ENCODE measurements around the gene SLC6A12.

Gene SLC6A12

GRCh38 chr12:214003-214741 is at the start of gene SLC6A12:
SLC6A12 (minus strand) TSS chr12:214157; CDS start chr12:209986, 4,171 bp downstream.
- Histone ChIP-seq H3K4me1 (ENCODE audit: control insufficient read depth, insufficient read depth, low read length) (no peaks in the 10 kb centered on the region), H3K27ac (ENCODE audit: low read depth, low read length) (no peak within 1 kb of the TSS), H3K9ac (ENCODE audit: low read length) (no peak within 1 kb of the TSS), H3K36me3 (ENCODE audit: control insufficient read depth, insufficient read depth, low read length) (no peaks in the 10 kb centered on the region), H3K27me3 (ENCODE audit: control insufficient read depth, insufficient read depth, low read length) (peaks cover 3% of the 10 kb centered on the region), H3K4me3 (ENCODE audit: low read length) (no peak within 1 kb of the TSS)

GRCh38 chr12:263574-263973 is 49.6 kb upstream of the SLC6A12 start:
- Histone ChIP-seq H3K27ac (ENCODE audit: low read depth, low read length) (no peak overlapping the region), H3K9ac (ENCODE audit: low read length) (no peak overlapping the region), H3K36me3 (ENCODE audit: control insufficient read depth, insufficient read depth, low read length) (no peaks in the 10 kb centered on the region), H3K27me3 (ENCODE audit: control insufficient read depth, insufficient read depth, low read length) (no peaks in the 10 kb centered on the region), H3K4me1 (ENCODE audit: control insufficient read depth, insufficient read depth, low read length) (no peaks in the 10 kb centered on the region), H3K4me3 (ENCODE audit: low read length) (no peak overlapping the region)

- no peak within 1 kb of the TSS for H3K4me3 ChIP-seq (ENCODE audit: low read length)
- H3K36me3 ChIP-seq (ENCODE audit: control insufficient read depth, insufficient read depth, low read length) = no peaks in the 10 kb centered on the region
- H3K27ac ChIP-seq (ENCODE audit: low read depth, low read length) = no peak within 1 kb of the TSS
- H3K27me3 ChIP-seq (ENCODE audit: control insufficient read depth, insufficient read depth, low read length) = no peaks in the 10 kb centered on the region
- H3K4me1 ChIP-seq (ENCODE audit: control insufficient read depth, insufficient read depth, low read length) = no peaks in the 10 kb centered on the region
- H3K9ac ChIP-seq (ENCODE audit: low read length) = no peak within 1 kb of the TSS
These were observed 48.9 kb upstream of the SLC6A12 start, which contains the start of gene SLC6A13 for GRCh38 chr12:262817-263216. SLC6A13 (minus strand) TSS chr12:262836; CDS start chr12:260052, 2,784 bp downstream.

GRCh38 chr12:262113-262512 is 48.2 kb upstream of the SLC6A12 start:
- Histone ChIP-seq H3K36me3 (ENCODE audit: control insufficient read depth, insufficient read depth, low read length) (no peaks in the 10 kb centered on the region), H3K27me3 (ENCODE audit: control insufficient read depth, insufficient read depth, low read length) (no peaks in the 10 kb centered on the region), H3K4me1 (ENCODE audit: control insufficient read depth, insufficient read depth, low read length) (no peaks in the 10 kb centered on the region), H3K4me3 (ENCODE audit: low read length) (no peak overlapping the region), H3K9ac (ENCODE audit: low read length) (no peak overlapping the region), H3K27ac (ENCODE audit: low read depth, low read length) (no peak overlapping the region)

GRCh38 chr12:257521-258321 is 43.8 kb upstream of the SLC6A12 start:
- no peaks in the 10 kb centered on the region for H3K27me3 ChIP-seq (ENCODE audit: control insufficient read depth, insufficient read depth, low read length)

GRCh38 chr12:256958-257357 is 43.0 kb upstream of the SLC6A12 start:
- Histone ChIP-seq H3K4me1 (ENCODE audit: control insufficient read depth, insufficient read depth, low read length) (no peaks in the 10 kb centered on the region), H3K27me3 (ENCODE audit: control insufficient read depth, insufficient read depth, low read length) (no peaks in the 10 kb centered on the region), H3K9ac (ENCODE audit: low read length) (no peak overlapping the region), H3K36me3 (ENCODE audit: control insufficient read depth, insufficient read depth, low read length) (no peaks in the 10 kb centered on the region), H3K27ac (ENCODE audit: low read depth, low read length) (no peak overlapping the region), H3K4me3 (ENCODE audit: low read length) (no peak overlapping the region)

More at GRCh38 chr12:257521-258321, 43.8 kb upstream of the SLC6A12 start:
- Histone ChIP-seq H3K27ac (ENCODE audit: low read depth, low read length) (no peak overlapping the region), H3K4me3 (ENCODE audit: low read length) (no peak overlapping the region), H3K4me1 (ENCODE audit: control insufficient read depth, insufficient read depth, low read length) (no peaks in the 10 kb centered on the region), H3K9ac (ENCODE audit: low read length) (no peak overlapping the region), H3K36me3 (ENCODE audit: control insufficient read depth, insufficient read depth, low read length) (no peaks in the 10 kb centered on the region)

- H3K4me3 ChIP-seq (ENCODE audit: low read length) = no peak overlapping the region
- H3K36me3 ChIP-seq (ENCODE audit: control insufficient read depth, insufficient read depth, low read length) = no peaks in the 10 kb centered on the region
- H3K9ac ChIP-seq (ENCODE audit: low read length) = no peak overlapping the region
- H3K27ac ChIP-seq (ENCODE audit: low read depth, low read length) = no peak overlapping the region
- H3K27me3 ChIP-seq (ENCODE audit: control insufficient read depth, insufficient read depth, low read length) = no peaks in the 10 kb centered on the region
- H3K4me1 ChIP-seq (ENCODE audit: control insufficient read depth, insufficient read depth, low read length) = no peaks in the 10 kb centered on the region
These were observed 42.3 kb upstream of the SLC6A12 start for GRCh38 chr12:256225-256624.

GRCh38 chr12:254912-255311 is 41.0 kb upstream of the SLC6A12 start:
- Histone ChIP-seq H3K27ac (ENCODE audit: low read depth, low read length) (no peak overlapping the region), H3K4me1 (ENCODE audit: control insufficient read depth, insufficient read depth, low read length) (no peaks in the 10 kb centered on the region), H3K9ac (ENCODE audit: low read length) (no peak overlapping the region), H3K27me3 (ENCODE audit: control insufficient read depth, insufficient read depth, low read length) (no peaks in the 10 kb centered on the region), H3K4me3 (ENCODE audit: low read length) (no peak overlapping the region), H3K36me3 (ENCODE audit: control insufficient read depth, insufficient read depth, low read length) (no peaks in the 10 kb centered on the region)

- Histone ChIP-seq H3K27me3 (ENCODE audit: control insufficient read depth, insufficient read depth, low read length) (no peaks in the 10 kb centered on the region), H3K36me3 (ENCODE audit: control insufficient read depth, insufficient read depth, low read length) (no peaks in the 10 kb centered on the region), H3K4me3 (ENCODE audit: low read length) (no peak overlapping the region), H3K4me1 (ENCODE audit: control insufficient read depth, insufficient read depth, low read length) (no peaks in the 10 kb centered on the region), H3K27ac (ENCODE audit: low read depth, low read length) (no peak overlapping the region), H3K9ac (ENCODE audit: low read length) (no peak overlapping the region)
These were observed 40.1 kb upstream of the SLC6A12 start for GRCh38 chr12:254039-254438.

- no peak overlapping the region for H3K27ac ChIP-seq (ENCODE audit: low read depth, low read length)
- no peak overlapping the region for H3K4me3 ChIP-seq (ENCODE audit: low read length)
- H3K4me1 ChIP-seq (ENCODE audit: control insufficient read depth, insufficient read depth, low read length) = no peaks in the 10 kb centered on the region
- no peaks in the 10 kb centered on the region for H3K36me3 ChIP-seq (ENCODE audit: control insufficient read depth, insufficient read depth, low read length)
- no peak overlapping the region for H3K9ac ChIP-seq (ENCODE audit: low read length)
- no peaks in the 10 kb centered on the region for H3K27me3 ChIP-seq (ENCODE audit: control insufficient read depth, insufficient read depth, low read length)
These were observed 39.3 kb upstream of the SLC6A12 start for GRCh38 chr12:253116-253831.

- Histone ChIP-seq H3K9ac (ENCODE audit: low read length) (no peak overlapping the region), H3K4me1 (ENCODE audit: control insufficient read depth, insufficient read depth, low read length) (no peaks in the 10 kb centered on the region), H3K27ac (ENCODE audit: low read depth, low read length) (no peak overlapping the region), H3K36me3 (ENCODE audit: control insufficient read depth, insufficient read depth, low read length) (no peaks in the 10 kb centered on the region), H3K4me3 (ENCODE audit: low read length) (no peak overlapping the region), H3K27me3 (ENCODE audit: control insufficient read depth, insufficient read depth, low read length) (no peaks in the 10 kb centered on the region)
These were observed 38.7 kb upstream of the SLC6A12 start for GRCh38 chr12:252636-253035.

- Histone ChIP-seq H3K4me1 (ENCODE audit: control insufficient read depth, insufficient read depth, low read length) (no peaks in the 10 kb centered on the region), H3K4me3 (ENCODE audit: low read length) (no peak overlapping the region), H3K36me3 (ENCODE audit: control insufficient read depth, insufficient read depth, low read length) (no peaks in the 10 kb centered on the region), H3K27ac (ENCODE audit: low read depth, low read length) (no peak overlapping the region), H3K27me3 (ENCODE audit: control insufficient read depth, insufficient read depth, low read length) (no peaks in the 10 kb centered on the region), H3K9ac (ENCODE audit: low read length) (no peak overlapping the region)
These were observed 33.3 kb upstream of the SLC6A12 start for GRCh38 chr12:247271-247670.
